ENCODE data around the gene KCNJ15. TPM values are rescaled to one million over a fixed set of nuclear protein-coding genes. Genes with fewer than 3 reads are reported as not detected.
"Not testable (repeated sequence)": the region's sequence is repeated elsewhere in the genome, so short reads cannot be mapped to it uniquely, and the experiment has no call there.

Gene KCNJ15
- total RNA-seq, 1 donor from 2014 or later = 3.9 TPM

- DNase-seq (ENCODE audit: extremely low spot score, unreplicated experiment) = no peak
- H3K4me1 Mint-ChIP-seq (ENCODE audit: unreplicated experiment) = peaks cover 9% of the 10 kb centered on the region
- H3K36me3 Mint-ChIP-seq = peaks cover 4% of the 10 kb centered on the region
- H3K27me3 Mint-ChIP-seq = peaks cover 4% of the 10 kb centered on the region
- H3K27ac Mint-ChIP-seq = no peak overlapping the region
- H3K4me3 Mint-ChIP-seq = no peak overlapping the region
- H3K9me3 Mint-ChIP-seq = no peaks in the 10 kb centered on the region
- no peak for TF ChIP-seq CTCF (conservative IDR thresholded peaks at IDR 0.05)
These were observed 11.6 kb upstream of the KCNJ15 start for GRCh38 chr21:38244885-38245869.

- Mint-ChIP-seq H3K4me1 (ENCODE audit: unreplicated experiment) (peaks cover 18% of the 10 kb centered on the region), H3K4me3 (no peak overlapping the region), H3K9me3 (no peaks in the 10 kb centered on the region), H3K36me3 (peaks cover 4% of the 10 kb centered on the region), H3K27me3 (peaks cover 4% of the 10 kb centered on the region), H3K27ac (no peak overlapping the region)
- no peak for TF ChIP-seq CTCF (conservative IDR thresholded peaks at IDR 0.05)
- no peak for DNase-seq (ENCODE audit: extremely low spot score, unreplicated experiment)
These were observed 10.3 kb upstream of the KCNJ15 start for GRCh38 chr21:38246511-38246910.

GRCh38 chr21:38247054-38247453 lies 9.7 kb upstream of the KCNJ15 start:
- not testable (repeated sequence) for H3K9me3 Mint-ChIP-seq; H3K27me3 Mint-ChIP-seq; H3K4me3 Mint-ChIP-seq; DNase-seq (ENCODE audit: extremely low spot score, unreplicated experiment); H3K27ac Mint-ChIP-seq; H3K36me3 Mint-ChIP-seq
- peaks cover 18% of the 10 kb centered on the region for H3K4me1 Mint-ChIP-seq (ENCODE audit: unreplicated experiment)

GRCh38 chr21:38247738-38248510 lies 8.9 kb upstream of the KCNJ15 start:
- Mint-ChIP-seq H3K4me3 (no peak overlapping the region), H3K9me3 (no peaks in the 10 kb centered on the region), H3K36me3 (peaks cover 4% of the 10 kb centered on the region), H3K4me1 (ENCODE audit: unreplicated experiment) (peaks cover 18% of the 10 kb centered on the region), H3K27ac (no peak overlapping the region), H3K27me3 (peaks cover 4% of the 10 kb centered on the region)
- no peak for DNase-seq (ENCODE audit: extremely low spot score, unreplicated experiment)
- no peak for TF ChIP-seq CTCF (conservative IDR thresholded peaks at IDR 0.05)

- Mint-ChIP-seq H3K4me3 (no peak overlapping the region), H3K9me3 (no peaks in the 10 kb centered on the region), H3K4me1 (ENCODE audit: unreplicated experiment) (peaks cover 22% of the 10 kb centered on the region), H3K27ac (no peak overlapping the region), H3K36me3 (peaks cover 4% of the 10 kb centered on the region), H3K27me3 (peaks cover 4% of the 10 kb centered on the region)
- no peak for DNase-seq (ENCODE audit: extremely low spot score, unreplicated experiment)
- TF ChIP-seq CTCF (conservative IDR thresholded peaks at IDR 0.05) = no peak
These were observed 7.5 kb upstream of the KCNJ15 start for GRCh38 chr21:38249256-38249655.

Data from type B pancreatic cell (in vitro differentiated cells).